GM04503 (cell line): ENCODE results near the gene TAL1.

ENCODE experiments used
- DNase-seq: peaks from one replicate; pipeline ENCODE4 v3.0.0-alpha.2; 2012; ENCODE audit warnings: low read depth

The TAL1 gene

DNA sequence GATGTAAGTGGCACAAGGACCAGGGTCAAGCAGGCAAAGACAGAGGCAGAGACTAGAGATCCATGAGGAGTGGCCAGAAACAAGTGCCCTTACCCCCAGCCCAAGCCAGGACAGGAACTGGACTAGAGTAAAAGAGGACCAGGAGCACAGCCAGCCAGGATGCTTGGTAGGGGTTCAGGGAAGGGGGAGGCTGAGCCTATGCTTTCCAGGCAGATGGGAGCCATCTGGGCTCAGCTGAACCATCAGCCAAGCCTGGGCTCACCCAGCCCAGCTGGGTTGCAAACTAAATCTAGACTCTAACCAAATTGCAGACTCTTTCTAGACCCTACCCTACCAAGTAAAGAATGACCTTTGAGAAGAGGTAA lies 57.4 kb downstream of the TAL1 start:
- no peak for DNase-seq

DNA sequence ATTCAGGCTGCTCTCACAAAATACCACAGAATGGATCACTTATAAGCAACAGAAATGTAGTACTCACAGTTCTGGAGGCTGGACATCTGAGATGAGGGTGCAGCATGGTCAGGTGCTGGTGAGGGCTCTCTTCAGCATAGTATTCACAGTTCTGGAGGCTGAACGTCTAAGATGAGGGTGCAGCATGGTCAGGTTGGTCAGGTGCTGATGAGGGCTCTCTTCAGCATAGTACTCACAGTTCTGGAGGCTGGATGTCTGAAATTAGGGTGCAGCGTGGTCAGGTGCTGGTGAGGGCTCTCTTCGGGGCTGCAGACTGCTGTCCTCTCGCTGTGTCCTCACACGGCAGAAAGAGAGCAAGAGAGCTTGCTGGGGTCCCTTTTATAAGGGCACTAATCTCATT lies 59.2 kb downstream of the TAL1 start:
- DNase-seq, result no peak
